ENCODE results near the gene MISP.

Gene MISP

GRCh38 chr19:807627-808422 lies 56.9 kb downstream of the MISP start:
- no peaks in the 10 kb centered on the region for H3K27me3 ChIP-seq (ENCODE audit: control insufficient read depth in 2 of 2, insufficient read depth in 2 of 2, low read length in 2 of 2)
- H3K27ac ChIP-seq (ENCODE audit: low read depth in 2 of 2, low read length in 2 of 2) = no peak overlapping the region
- H3K4me1 ChIP-seq (ENCODE audit: control insufficient read depth in 2 of 2, insufficient read depth in 2 of 2, low read length in 2 of 2) = peaks cover 0 to 2% of the 10 kb centered on the region in 2 donors
- H3K9me3 ChIP-seq (ENCODE audit: control insufficient read depth in 2 of 2, low read length in 2 of 2) = no peaks in the 10 kb centered on the region
- H3K36me3 ChIP-seq (ENCODE audit: control insufficient read depth in 2 of 2, insufficient read depth in 2 of 2, low read length in 2 of 2) = peaks cover 73 to 84% of the 10 kb centered on the region in 2 donors
- no peak overlapping the region for H3K9ac ChIP-seq (ENCODE audit: low read depth in 1 of 2, low read length in 2 of 2)
- H3K4me3 ChIP-seq (ENCODE audit: low read length in 2 of 2) = no peak overlapping the region

DNA sequence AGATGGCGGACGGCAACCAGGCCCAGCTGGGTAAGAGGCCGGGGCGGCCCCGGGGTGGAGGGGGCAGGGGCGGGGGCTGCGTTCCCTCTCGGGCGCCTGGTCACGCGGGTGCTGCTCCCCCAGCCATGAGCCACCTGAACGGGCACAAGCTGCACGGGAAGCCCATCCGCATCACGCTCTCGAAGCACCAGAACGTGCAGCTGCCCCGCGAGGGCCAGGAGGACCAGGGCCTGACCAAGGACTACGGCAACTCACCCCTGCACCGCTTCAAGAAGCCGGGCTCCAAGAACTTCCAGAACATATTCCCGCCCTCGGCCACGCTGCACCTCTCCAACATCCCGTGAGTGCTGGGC lies 57.5 kb downstream of the MISP start:
- H3K9me3 ChIP-seq (ENCODE audit: control insufficient read depth in 2 of 2, low read length in 2 of 2) = no peaks in the 10 kb centered on the region
- peaks cover 72 to 79% of the 10 kb centered on the region in 2 donors for H3K36me3 ChIP-seq (ENCODE audit: control insufficient read depth in 2 of 2, insufficient read depth in 2 of 2, low read length in 2 of 2)
- no peak overlapping the region for H3K27ac ChIP-seq (ENCODE audit: low read depth in 2 of 2, low read length in 2 of 2)
- no peaks in the 10 kb centered on the region for H3K4me1 ChIP-seq (ENCODE audit: control insufficient read depth in 2 of 2, insufficient read depth in 2 of 2, low read length in 2 of 2)
- H3K27me3 ChIP-seq (ENCODE audit: control insufficient read depth in 2 of 2, insufficient read depth in 2 of 2, low read length in 2 of 2) = no peaks in the 10 kb centered on the region
- H3K9ac ChIP-seq (ENCODE audit: low read depth in 1 of 2, low read length in 2 of 2) = no peak overlapping the region
- H3K4me3 ChIP-seq (ENCODE audit: low read length in 2 of 2) = no peak overlapping the region

GRCh38 chr19:810077-810855 lies 59.4 kb downstream of the MISP start:
- no peaks in the 10 kb centered on the region for H3K27me3 ChIP-seq (ENCODE audit: control insufficient read depth in 2 of 2, insufficient read depth in 2 of 2, low read length in 2 of 2)
- no peaks in the 10 kb centered on the region for H3K4me1 ChIP-seq (ENCODE audit: control insufficient read depth in 2 of 2, insufficient read depth in 2 of 2, low read length in 2 of 2)
- no peak overlapping the region for H3K4me3 ChIP-seq (ENCODE audit: low read length in 2 of 2)
- no peak overlapping the region for H3K9ac ChIP-seq (ENCODE audit: low read depth in 1 of 2, low read length in 2 of 2)
- no peaks in the 10 kb centered on the region for H3K9me3 ChIP-seq (ENCODE audit: control insufficient read depth in 2 of 2, low read length in 2 of 2)
- H3K27ac ChIP-seq (ENCODE audit: low read depth in 2 of 2, low read length in 2 of 2) = no peak overlapping the region
- H3K36me3 ChIP-seq (ENCODE audit: control insufficient read depth in 2 of 2, insufficient read depth in 2 of 2, low read length in 2 of 2) = peaks cover 54 to 60% of the 10 kb centered on the region in 2 donors

DNA sequence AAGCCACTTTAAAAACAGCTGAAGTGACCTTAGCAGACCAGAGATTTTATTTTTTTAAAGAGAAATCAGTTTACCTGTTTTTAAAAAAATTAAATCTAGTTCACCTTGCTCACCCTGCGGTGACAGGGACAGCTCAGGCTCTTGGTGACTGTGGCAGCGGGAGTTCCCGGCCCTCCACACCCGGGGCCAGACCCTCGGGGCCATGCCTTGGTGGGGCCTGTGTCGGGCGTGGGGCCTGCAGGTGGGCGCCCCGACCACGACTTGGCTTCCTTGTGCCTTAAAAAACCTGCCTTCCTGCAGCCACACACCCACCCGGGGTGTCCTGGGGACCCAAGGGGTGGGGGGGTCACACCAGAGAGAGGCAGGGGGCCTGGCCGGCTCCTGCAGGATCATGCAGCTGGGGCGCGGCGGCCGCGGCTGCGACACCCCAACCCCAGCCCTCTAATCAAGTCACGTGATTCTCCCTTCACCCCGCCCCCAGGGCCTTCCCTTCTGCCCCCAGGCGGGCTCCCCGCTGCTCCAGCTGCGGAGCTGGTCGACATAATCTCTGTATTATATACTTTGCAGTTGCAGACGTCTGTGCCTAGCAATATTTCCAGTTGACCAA lies 60.1 kb downstream of the MISP start:
- Histone ChIP-seq H3K27me3 (ENCODE audit: control insufficient read depth in 2 of 2, insufficient read depth in 2 of 2, low read length in 2 of 2) (no peaks in the 10 kb centered on the region), H3K27ac (ENCODE audit: low read depth in 2 of 2, low read length in 2 of 2) (no peak overlapping the region), H3K9me3 (ENCODE audit: control insufficient read depth in 2 of 2, low read length in 2 of 2) (no peaks in the 10 kb centered on the region), H3K9ac (ENCODE audit: low read depth in 1 of 2, low read length in 2 of 2) (no peak overlapping the region), H3K36me3 (ENCODE audit: control insufficient read depth in 2 of 2, insufficient read depth in 2 of 2, low read length in 2 of 2) (peaks cover 49 to 54% of the 10 kb centered on the region in 2 donors), H3K4me1 (ENCODE audit: control insufficient read depth in 2 of 2, insufficient read depth in 2 of 2, low read length in 2 of 2) (no peaks in the 10 kb centered on the region), H3K4me3 (ENCODE audit: low read length in 2 of 2) (no peak overlapping the region)

- no peaks in the 10 kb centered on the region for H3K4me1 ChIP-seq (ENCODE audit: control insufficient read depth in 2 of 2, insufficient read depth in 2 of 2, low read length in 2 of 2)
- peaks cover 45 to 49% of the 10 kb centered on the region in 2 donors for H3K36me3 ChIP-seq (ENCODE audit: control insufficient read depth in 2 of 2, insufficient read depth in 2 of 2, low read length in 2 of 2)
Observed at GRCh38 chr19:811506-812048, 60.7 kb downstream of the MISP start.

DNA sequence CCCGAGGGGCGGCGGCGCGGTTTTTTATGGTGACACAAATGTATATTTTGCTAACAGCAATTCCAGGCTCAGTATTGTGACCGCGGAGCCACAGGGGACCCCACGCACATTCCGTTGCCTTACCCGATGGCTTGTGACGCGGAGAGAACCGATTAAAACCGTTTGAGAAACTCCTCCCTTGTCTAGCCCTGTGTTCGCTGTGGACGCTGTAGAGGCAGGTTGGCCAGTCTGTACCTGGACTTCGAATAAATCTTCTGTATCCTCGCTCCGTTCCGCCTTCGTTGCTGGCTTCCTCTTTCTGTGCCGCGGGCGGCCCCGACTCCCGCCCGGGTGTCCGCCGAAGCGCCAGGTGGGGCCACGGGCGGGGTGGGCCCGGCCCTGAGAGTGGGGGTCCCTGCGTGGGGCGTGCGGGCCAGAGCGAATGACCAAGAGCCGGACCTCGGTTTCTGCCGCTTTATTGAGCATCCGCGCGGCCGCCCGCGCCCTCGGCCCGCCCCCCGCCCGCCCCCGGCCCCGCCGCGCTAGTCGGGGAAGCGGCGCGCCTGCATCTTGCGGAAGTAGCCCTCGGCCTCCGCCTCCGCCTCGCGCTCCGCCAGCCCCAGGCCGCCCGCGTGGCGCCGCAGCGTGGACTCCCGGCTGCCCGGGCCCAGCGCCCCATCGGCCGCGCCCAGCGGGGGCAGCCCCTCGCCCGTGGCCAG lies 61.3 kb downstream of the MISP start:
- Histone ChIP-seq H3K9ac (ENCODE audit: low read depth in 1 of 2, low read length in 2 of 2) (no peak overlapping the region), H3K4me1 (ENCODE audit: control insufficient read depth in 2 of 2, insufficient read depth in 2 of 2, low read length in 2 of 2) (no peaks in the 10 kb centered on the region), H3K27ac (ENCODE audit: low read depth in 2 of 2, low read length in 2 of 2) (no peak overlapping the region), H3K4me3 (ENCODE audit: low read length in 2 of 2) (no peak overlapping the region), H3K9me3 (ENCODE audit: control insufficient read depth in 2 of 2, low read length in 2 of 2) (no peaks in the 10 kb centered on the region), H3K36me3 (ENCODE audit: control insufficient read depth in 2 of 2, insufficient read depth in 2 of 2, low read length in 2 of 2) (peaks cover 39 to 43% of the 10 kb centered on the region in 2 donors), H3K27me3 (ENCODE audit: control insufficient read depth in 2 of 2, insufficient read depth in 2 of 2, low read length in 2 of 2) (no peaks in the 10 kb centered on the region)

More at GRCh38 chr19:811506-812048, 60.7 kb downstream of the MISP start:
- H3K27me3 ChIP-seq (ENCODE audit: control insufficient read depth in 2 of 2, insufficient read depth in 2 of 2, low read length in 2 of 2) = no peaks in the 10 kb centered on the region
- no peaks in the 10 kb centered on the region for H3K9me3 ChIP-seq (ENCODE audit: control insufficient read depth in 2 of 2, low read length in 2 of 2)
- no peak overlapping the region for H3K9ac ChIP-seq (ENCODE audit: low read depth in 1 of 2, low read length in 2 of 2)
- H3K4me3 ChIP-seq (ENCODE audit: low read length in 2 of 2) = no peak overlapping the region
- H3K27ac ChIP-seq (ENCODE audit: low read depth in 2 of 2, low read length in 2 of 2) = no peak overlapping the region

DNA sequence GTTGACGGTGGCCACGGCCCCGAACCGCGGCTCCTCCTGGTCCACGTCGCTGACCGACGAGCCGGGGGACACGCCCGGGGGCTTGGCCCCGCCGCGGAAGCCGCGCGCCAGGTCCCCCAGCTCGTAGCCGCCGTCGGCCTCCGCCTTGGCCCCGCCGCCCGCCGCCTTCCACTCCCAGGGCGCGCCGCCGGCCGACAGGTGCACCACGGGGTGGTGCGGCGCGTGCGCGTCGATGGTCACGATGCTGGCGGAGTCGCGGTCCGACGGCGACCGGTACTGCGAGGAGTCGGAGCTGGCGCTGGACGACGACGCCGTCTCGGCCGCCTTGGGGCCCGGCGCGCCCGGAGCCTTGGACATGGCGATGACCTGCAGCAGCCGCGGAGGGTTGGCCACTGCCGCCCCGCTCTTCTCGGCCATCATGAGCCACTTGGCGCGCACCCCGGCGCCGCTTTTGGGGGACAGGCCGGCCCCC lies 61.9 kb downstream of the MISP start:
- no peak overlapping the region for H3K9ac ChIP-seq (ENCODE audit: low read depth in 1 of 2, low read length in 2 of 2)
- H3K4me3 ChIP-seq (ENCODE audit: low read length in 2 of 2) = no peak overlapping the region
- no peak overlapping the region for H3K27ac ChIP-seq (ENCODE audit: low read depth in 2 of 2, low read length in 2 of 2)
- no peaks in the 10 kb centered on the region for H3K27me3 ChIP-seq (ENCODE audit: control insufficient read depth in 2 of 2, insufficient read depth in 2 of 2, low read length in 2 of 2)
- no peaks in the 10 kb centered on the region for H3K9me3 ChIP-seq (ENCODE audit: control insufficient read depth in 2 of 2, low read length in 2 of 2)
- H3K4me1 ChIP-seq (ENCODE audit: control insufficient read depth in 2 of 2, insufficient read depth in 2 of 2, low read length in 2 of 2) = no peaks in the 10 kb centered on the region
- H3K36me3 ChIP-seq (ENCODE audit: control insufficient read depth in 2 of 2, insufficient read depth in 2 of 2, low read length in 2 of 2) = peaks cover 33 to 37% of the 10 kb centered on the region in 2 donors

GRCh38 chr19:813219-814151 lies 62.6 kb downstream of the MISP start:
- Histone ChIP-seq H3K27me3 (ENCODE audit: control insufficient read depth in 2 of 2, insufficient read depth in 2 of 2, low read length in 2 of 2) (no peaks in the 10 kb centered on the region), H3K4me3 (ENCODE audit: low read length in 2 of 2) (no peak overlapping the region), H3K36me3 (ENCODE audit: control insufficient read depth in 2 of 2, insufficient read depth in 2 of 2, low read length in 2 of 2) (peaks cover 28 to 30% of the 10 kb centered on the region in 2 donors), H3K9me3 (ENCODE audit: control insufficient read depth in 2 of 2, low read length in 2 of 2) (no peaks in the 10 kb centered on the region), H3K4me1 (ENCODE audit: control insufficient read depth in 2 of 2, insufficient read depth in 2 of 2, low read length in 2 of 2) (no peaks in the 10 kb centered on the region), H3K9ac (ENCODE audit: low read depth in 1 of 2, low read length in 2 of 2) (no peak overlapping the region), H3K27ac (ENCODE audit: low read depth in 2 of 2, low read length in 2 of 2) (no peak overlapping the region)
